ENCODE data around the gene ECPAS.

DNA sequence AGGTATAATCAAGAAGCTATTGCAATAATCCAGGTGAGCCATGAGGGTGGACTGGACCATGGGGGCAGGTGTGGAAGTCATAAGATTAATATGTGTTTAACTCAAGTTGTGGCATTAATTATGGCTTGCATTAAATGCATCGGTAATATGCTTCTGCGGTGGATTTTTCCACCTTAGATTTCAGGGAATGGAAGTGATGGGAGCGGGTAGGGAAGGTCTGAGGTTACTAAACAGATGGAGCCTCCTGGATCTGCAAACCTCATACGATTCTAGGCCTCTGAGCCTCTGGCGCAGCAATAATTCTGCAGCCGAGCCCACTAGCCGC is 40.5 kb upstream of the ECPAS start:
- TF ChIP-seq, protein P1, sequence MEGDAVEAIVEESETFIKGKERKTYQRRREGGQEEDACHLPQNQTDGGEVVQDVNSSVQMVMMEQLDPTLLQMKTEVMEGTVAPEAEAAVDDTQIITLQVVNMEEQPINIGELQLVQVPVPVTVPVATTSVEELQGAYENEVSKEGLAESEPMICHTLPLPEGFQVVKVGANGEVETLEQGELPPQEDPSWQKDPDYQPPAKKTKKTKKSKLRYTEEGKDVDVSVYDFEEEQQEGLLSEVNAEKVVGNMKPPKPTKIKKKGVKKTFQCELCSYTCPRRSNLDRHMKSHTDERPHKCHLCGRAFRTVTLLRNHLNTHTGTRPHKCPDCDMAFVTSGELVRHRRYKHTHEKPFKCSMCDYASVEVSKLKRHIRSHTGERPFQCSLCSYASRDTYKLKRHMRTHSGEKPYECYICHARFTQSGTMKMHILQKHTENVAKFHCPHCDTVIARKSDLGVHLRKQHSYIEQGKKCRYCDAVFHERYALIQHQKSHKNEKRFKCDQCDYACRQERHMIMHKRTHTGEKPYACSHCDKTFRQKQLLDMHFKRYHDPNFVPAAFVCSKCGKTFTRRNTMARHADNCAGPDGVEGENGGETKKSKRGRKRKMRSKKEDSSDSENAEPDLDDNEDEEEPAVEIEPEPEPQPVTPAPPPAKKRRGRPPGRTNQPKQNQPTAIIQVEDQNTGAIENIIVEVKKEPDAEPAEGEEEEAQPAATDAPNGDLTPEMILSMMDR (IDR thresholded peaks at IDR 0.05; ENCODE audit: low read depth, low read length): no peak
- no peak for TF ChIP-seq EZH2phosphoT487 (IDR thresholded peaks at IDR 0.05; ENCODE audit: low read depth)

All from OCI-LY3 (cell line).